Fibroblast of the aortic adventitia (primary cell): ENCODE data around the gene ZBTB42. TPM values are rescaled to one million over a fixed set of nuclear protein-coding genes. Genes with fewer than 3 reads are reported as not detected.

Source experiments
- DNase-seq: peaks from one replicate; pipeline ENCODE4 v3.0.0-alpha.2; 2010; ENCODE audit warnings: low read depth
- H3K4me3 ChIP-seq: 2 replicates; pipeline ENCODE4 v1.5.1; 2011; ENCODE audit warnings: low read depth, mild to moderate bottlenecking, control low read depth, low read length, moderate library complexity
- CTCF ChIP-seq: IDR thresholded peaks from 2 replicates; pipeline ENCODE4 v1.5.1; 2011; ENCODE audit warnings: mild to moderate bottlenecking, low read length, control low read depth, inconsistent platforms; ENCODE audit not compliant: insufficient read depth
- total RNA-seq: library from RNA; depleted of rRNA; stranded (reverse); fragments of >200 nt; gene quantifications from 2 replicates; pipeline ENCODE4 v1.2.3, GENCODE V29; 2012; ENCODE audit warnings: low replicate concordance

The ZBTB42 gene
- total RNA-seq, 1 donor = 5.0 TPM

DNA sequence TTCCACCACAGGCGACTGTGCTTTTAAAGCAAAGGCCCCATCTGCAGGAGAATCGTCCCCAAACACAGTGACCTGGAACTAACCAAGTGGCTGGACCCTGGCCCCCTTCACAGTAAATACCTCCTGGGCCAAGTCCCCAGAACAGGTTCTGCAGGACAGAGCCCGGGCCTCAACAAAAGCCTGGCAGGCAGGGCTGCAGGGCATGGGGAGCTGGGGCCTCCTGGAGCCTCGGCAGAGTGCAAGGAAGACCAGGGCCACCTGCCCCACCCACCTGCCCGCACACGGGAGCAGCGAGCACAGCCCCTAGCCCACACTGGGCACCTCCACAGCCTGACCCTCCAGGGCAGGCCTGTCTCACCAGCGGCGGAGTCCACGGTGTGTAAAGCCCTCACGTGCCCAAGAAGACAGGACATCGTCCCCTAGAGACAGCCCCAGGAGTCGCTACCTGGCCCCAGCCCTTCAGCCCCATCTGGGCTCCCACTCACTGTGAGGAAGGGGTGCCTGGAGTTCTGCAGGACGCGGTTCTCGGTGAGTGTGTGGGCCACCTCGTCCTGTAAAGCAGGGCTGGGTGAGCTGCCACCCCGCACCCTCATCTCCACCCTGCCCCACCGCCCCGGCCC, 26.3 kb upstream of the ZBTB42 start:
- no peak for TF ChIP-seq CTCF
- DNase-seq = no peak
- no peak overlapping the region for H3K4me3 ChIP-seq

GRCh38 chr14:104775073-104775489, 25.8 kb upstream of the ZBTB42 start:
- no peak for TF ChIP-seq CTCF
- H3K4me3 ChIP-seq = no peak overlapping the region
- no peak for DNase-seq

- TF ChIP-seq CTCF = no peak
- no peak overlapping the region for H3K4me3 ChIP-seq
- DNase-seq = no peak
Measured at GRCh38 chr14:104776481-104776880, 24.4 kb upstream of the ZBTB42 start.

DNA sequence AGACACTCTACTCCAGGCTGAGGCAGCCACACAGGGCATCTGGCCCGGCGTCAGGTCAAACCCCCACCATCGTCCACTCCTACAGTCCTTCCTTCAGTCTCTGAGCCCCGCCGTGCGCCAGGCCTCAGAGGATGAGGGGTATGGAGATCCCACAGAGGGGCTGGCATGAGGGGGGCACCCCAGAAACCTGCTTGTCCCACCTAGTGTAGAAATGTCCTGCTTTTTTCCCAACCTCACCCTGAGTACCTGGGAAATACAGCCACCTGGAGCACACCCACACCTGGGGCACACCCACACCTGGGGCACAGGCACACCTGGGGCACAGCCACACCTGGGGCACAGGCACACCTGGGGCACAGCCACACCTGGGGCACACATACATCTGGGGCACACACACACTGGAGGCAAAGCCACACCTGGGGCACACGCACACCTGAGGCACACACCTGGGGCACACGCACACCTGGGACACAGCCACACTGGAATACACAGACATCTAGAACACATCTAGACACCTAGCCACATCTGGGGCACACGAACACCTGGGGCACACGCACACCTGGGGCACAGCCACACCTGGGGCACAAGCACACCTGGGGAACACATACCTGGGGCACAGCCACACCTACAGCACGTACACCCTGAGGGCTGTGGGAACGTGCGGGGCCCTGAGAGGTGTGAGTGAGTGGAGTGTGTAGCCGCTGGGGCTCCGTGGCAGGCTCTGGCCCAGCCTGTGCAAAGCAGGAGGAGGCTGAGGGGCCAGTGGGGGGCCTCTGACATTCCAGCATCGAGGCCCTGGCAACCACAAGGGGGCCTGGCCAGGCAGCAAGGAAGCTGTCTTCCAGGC, 23.7 kb upstream of the ZBTB42 start:
- no peak for TF ChIP-seq CTCF
- H3K4me3 ChIP-seq = no peak overlapping the region
- no peak for DNase-seq

GRCh38 chr14:104777808-104778249, 23.1 kb upstream of the ZBTB42 start:
- no peak for DNase-seq
- no peak overlapping the region for H3K4me3 ChIP-seq
- no peak for TF ChIP-seq CTCF

- no peak for DNase-seq
- H3K4me3 ChIP-seq = no peak overlapping the region
- TF ChIP-seq CTCF = no peak
Measured at GRCh38 chr14:104778694-104779331, 22.1 kb upstream of the ZBTB42 start.
